ENCODE results near the gene TENM3. TPM values are rescaled to one million over a fixed set of nuclear protein-coding genes. Genes with fewer than 3 reads are reported as not detected.

TENM3 gene
- total RNA-seq, 2 experiments from 2014 or later: not detected

DNA sequence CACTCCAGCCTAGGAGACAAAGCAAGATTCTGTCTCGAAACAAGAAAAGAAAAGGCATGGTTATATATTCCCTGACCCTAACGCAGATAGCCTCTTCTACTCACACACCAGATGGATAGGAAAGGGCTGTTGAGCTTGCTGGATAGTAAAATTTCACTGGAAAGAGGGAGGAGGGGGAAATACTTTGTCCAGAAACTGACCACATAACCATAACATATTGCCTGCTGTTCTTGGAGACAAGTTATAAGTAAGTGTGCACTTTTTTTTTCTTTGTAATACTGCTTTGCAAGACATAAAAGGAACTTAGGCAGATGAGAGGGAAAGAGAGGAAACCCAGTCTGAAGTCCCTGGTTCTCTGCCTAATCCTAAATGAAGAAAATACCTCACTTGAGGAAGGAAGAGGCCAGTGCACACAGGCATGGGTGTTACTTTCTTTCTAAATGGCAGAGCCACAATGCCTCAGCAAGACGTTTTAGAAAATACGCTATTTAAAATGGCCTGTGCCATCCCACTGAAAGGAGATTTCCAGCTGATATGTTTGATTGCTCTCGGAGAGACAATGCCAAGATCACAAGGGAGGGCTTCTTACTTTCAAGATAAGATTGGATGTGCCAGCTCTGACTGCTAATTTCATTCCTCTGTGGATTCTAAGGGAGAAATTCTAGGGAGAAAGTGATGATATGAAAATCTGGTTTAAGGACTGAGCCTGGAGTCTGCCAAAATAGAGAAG lies 533.3 kb downstream of the TENM3 start:
- H3K9me3 ChIP-seq (ENCODE audit: low read length): no peaks in the 10 kb centered on the region
- POLR2A ChIA-PET: no interaction called here
- CTCF ChIA-PET (ENCODE audit: unreplicated experiment): no interaction called here

GRCh38 chr4:182778222-182778982 lies 535.2 kb downstream of the TENM3 start:
- no peaks in the 10 kb centered on the region for H3K79me2 ChIP-seq (ENCODE audit: insufficient read depth, low read depth, low read length)
- no peak overlapping the region for H3K27ac ChIP-seq (ENCODE audit: low read depth, low read length, poor library complexity, severe bottlenecking)
- no peak for TF ChIP-seq EZH2phosphoT487 (IDR thresholded peaks at IDR 0.05; ENCODE audit: borderline replicate concordance, low read depth, low read length)
- TF ChIP-seq, protein P1, sequence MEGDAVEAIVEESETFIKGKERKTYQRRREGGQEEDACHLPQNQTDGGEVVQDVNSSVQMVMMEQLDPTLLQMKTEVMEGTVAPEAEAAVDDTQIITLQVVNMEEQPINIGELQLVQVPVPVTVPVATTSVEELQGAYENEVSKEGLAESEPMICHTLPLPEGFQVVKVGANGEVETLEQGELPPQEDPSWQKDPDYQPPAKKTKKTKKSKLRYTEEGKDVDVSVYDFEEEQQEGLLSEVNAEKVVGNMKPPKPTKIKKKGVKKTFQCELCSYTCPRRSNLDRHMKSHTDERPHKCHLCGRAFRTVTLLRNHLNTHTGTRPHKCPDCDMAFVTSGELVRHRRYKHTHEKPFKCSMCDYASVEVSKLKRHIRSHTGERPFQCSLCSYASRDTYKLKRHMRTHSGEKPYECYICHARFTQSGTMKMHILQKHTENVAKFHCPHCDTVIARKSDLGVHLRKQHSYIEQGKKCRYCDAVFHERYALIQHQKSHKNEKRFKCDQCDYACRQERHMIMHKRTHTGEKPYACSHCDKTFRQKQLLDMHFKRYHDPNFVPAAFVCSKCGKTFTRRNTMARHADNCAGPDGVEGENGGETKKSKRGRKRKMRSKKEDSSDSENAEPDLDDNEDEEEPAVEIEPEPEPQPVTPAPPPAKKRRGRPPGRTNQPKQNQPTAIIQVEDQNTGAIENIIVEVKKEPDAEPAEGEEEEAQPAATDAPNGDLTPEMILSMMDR (conservative IDR thresholded peaks at IDR 0.05; ENCODE audit: low read length): no peak
- H3K4me2 ChIP-seq (ENCODE audit: low read length): no peak overlapping the region
- H3K4me3 ChIP-seq (ENCODE audit: low read depth, low read length, poor library complexity, severe bottlenecking): no peak overlapping the region
- no peaks in the 10 kb centered on the region for H3K9me3 ChIP-seq (ENCODE audit: low read length)
- BruUV-seq (replicated peaks): no TSS peak
- no peak overlapping the region for H2AFZ ChIP-seq (ENCODE audit: low read length)
- no peaks in the 10 kb centered on the region for H3K4me1 ChIP-seq (ENCODE audit: insufficient read depth, low read length, poor library complexity, severe bottlenecking)
- DNase-seq (ENCODE audit: low spot score): no peak
- H4K20me1 ChIP-seq (ENCODE audit: insufficient read depth, low read length): no peaks in the 10 kb centered on the region
- no peaks in the 10 kb centered on the region for H3K36me3 ChIP-seq (ENCODE audit: insufficient read depth, low read length)
- intact Hi-C loops (cut with micrococcal nuclease; ENCODE audit: unreplicated experiment): no loop called here
- POLR2A ChIA-PET: no interaction called here
- CTCF ChIA-PET (ENCODE audit: unreplicated experiment): no interaction called here
- no peaks in the 10 kb centered on the region for H3K9me2 ChIP-seq (ENCODE audit: insufficient read depth, low read length)

More for the DNA sequence above, 533.3 kb downstream of the TENM3 start:
- H3K27ac ChIP-seq (ENCODE audit: low read depth, low read length, poor library complexity, severe bottlenecking): no peak overlapping the region
- BruUV-seq (replicated peaks): no TSS peak
- no peak overlapping the region for H3K4me2 ChIP-seq (ENCODE audit: low read length)
- TF ChIP-seq, protein P1 (conservative IDR thresholded peaks at IDR 0.05; ENCODE audit: low read length): no peak
- no peak for TF ChIP-seq EZH2phosphoT487 (IDR thresholded peaks at IDR 0.05; ENCODE audit: borderline replicate concordance, low read depth, low read length)
- intact Hi-C loops (cut with micrococcal nuclease; ENCODE audit: unreplicated experiment): no loop called here
- DNase-seq (ENCODE audit: low spot score): no peak
- no peaks in the 10 kb centered on the region for H3K4me1 ChIP-seq (ENCODE audit: insufficient read depth, low read length, poor library complexity, severe bottlenecking)
- H3K79me2 ChIP-seq (ENCODE audit: insufficient read depth, low read depth, low read length): no peaks in the 10 kb centered on the region
- no peaks in the 10 kb centered on the region for H3K9me2 ChIP-seq (ENCODE audit: insufficient read depth, low read length)
- H3K4me3 ChIP-seq (ENCODE audit: low read depth, low read length, poor library complexity, severe bottlenecking): no peak overlapping the region
- no peak overlapping the region for H2AFZ ChIP-seq (ENCODE audit: low read length)
- H3K36me3 ChIP-seq (ENCODE audit: insufficient read depth, low read length): no peaks in the 10 kb centered on the region
- H4K20me1 ChIP-seq (ENCODE audit: insufficient read depth, low read length): no peaks in the 10 kb centered on the region

DNA sequence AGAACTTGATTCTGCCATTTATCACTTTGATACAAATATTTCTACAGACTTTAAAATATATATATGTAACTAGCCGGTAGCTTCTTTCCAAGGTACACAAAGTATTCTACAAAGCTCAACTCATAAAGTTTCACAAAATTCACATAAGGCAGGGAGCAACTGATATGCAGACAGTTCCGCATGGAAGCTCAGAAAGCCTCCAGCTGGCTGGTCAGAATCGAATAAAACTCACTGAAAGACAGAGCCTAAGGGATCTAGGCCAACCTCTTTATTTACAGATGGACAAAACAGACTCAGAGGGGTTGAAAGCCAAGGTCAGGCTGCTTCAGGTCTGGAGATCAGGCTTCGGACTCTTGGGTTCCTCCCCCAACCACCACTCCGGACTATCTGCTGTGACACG lies 543.8 kb downstream of the TENM3 start:
- ChIA-PET CTCF (ENCODE audit: unreplicated experiment) (no interaction called here), POLR2A (interaction anchor here (1.0 kb wide), 1 partner anchor 142 kb away, joined by 3 read pairs; no protein-coding TSS in a partner anchor)
- BruUV-seq (replicated peaks): no TSS peak
- no peaks in the 10 kb centered on the region for H4K20me1 ChIP-seq (ENCODE audit: insufficient read depth, low read length)
- H3K4me1 ChIP-seq (ENCODE audit: insufficient read depth, low read length, poor library complexity, severe bottlenecking): no peaks in the 10 kb centered on the region
- H3K36me3 ChIP-seq (ENCODE audit: insufficient read depth, low read length): no peaks in the 10 kb centered on the region
- intact Hi-C loops (cut with micrococcal nuclease; ENCODE audit: unreplicated experiment): no loop called here
- H3K79me2 ChIP-seq (ENCODE audit: insufficient read depth, low read depth, low read length): no peaks in the 10 kb centered on the region
- no peaks in the 10 kb centered on the region for H3K9me2 ChIP-seq (ENCODE audit: insufficient read depth, low read length)
- no peak overlapping the region for H3K4me2 ChIP-seq (ENCODE audit: low read length)
- no peak overlapping the region for H3K4me3 ChIP-seq (ENCODE audit: low read depth, low read length, poor library complexity, severe bottlenecking)
- H3K27ac ChIP-seq (ENCODE audit: low read depth, low read length, poor library complexity, severe bottlenecking): no peak overlapping the region
- no peak for DNase-seq (ENCODE audit: low spot score)
- no peak overlapping the region for H2AFZ ChIP-seq (ENCODE audit: low read length)
- no peaks in the 10 kb centered on the region for H3K9me3 ChIP-seq (ENCODE audit: low read length)
- TF ChIP-seq, protein P1 (conservative IDR thresholded peaks at IDR 0.05; ENCODE audit: low read length): no peak
- no peak for TF ChIP-seq EZH2phosphoT487 (IDR thresholded peaks at IDR 0.05; ENCODE audit: borderline replicate concordance, low read depth, low read length)

Measured in OCI-LY7 (cell line).